GM19463 (cell line): ENCODE data around the gene LRRC42.
"Not testable (repeated sequence)": the region's sequence is repeated elsewhere in the genome, so short reads cannot be mapped to it uniquely, and the experiment has no call there.

ENCODE experiments used
- ATAC-seq: cut with Tn5 transposase; IDR thresholded peaks from one replicate; pipeline ENCODE4 v1.9.1; 2021; ENCODE audit warnings: mild to moderate bottlenecking, moderate library complexity; ENCODE audit not compliant: unreplicated experiment

Gene LRRC42

DNA sequence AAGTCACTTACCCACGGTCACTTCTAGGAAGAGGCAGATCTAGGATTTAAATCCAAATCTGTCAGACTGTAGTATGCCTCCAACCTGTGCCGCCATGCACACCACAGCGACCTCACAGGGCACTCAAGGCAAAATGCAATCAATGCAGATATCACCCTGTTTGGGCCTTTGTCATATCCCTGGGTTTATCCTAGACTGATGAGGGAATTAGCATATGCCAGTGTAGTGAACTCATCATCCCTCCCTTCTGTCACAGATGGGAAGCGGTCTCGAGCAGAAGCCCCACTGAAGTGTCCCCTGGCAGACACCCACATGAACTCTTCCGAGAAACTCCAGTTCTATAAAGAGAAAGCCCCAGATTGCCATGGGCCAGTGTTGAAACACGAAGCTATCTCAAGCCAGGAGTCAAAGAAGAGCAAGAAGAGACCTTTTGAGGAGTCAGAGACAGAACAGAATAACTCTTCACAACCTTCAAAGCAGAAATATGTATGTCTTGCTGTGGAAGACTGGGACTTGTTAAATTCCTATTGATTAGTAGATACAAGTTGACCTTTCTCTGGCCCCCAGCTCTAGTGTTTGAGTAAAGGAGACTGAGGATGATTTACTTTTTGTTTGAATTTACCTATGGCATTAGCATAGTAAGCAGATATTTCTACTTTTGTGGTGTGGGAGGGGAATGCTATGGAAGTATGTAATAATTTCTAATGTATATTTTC lies 21.4 kb downstream of the LRRC42 start:
- no peak for ATAC-seq

DNA sequence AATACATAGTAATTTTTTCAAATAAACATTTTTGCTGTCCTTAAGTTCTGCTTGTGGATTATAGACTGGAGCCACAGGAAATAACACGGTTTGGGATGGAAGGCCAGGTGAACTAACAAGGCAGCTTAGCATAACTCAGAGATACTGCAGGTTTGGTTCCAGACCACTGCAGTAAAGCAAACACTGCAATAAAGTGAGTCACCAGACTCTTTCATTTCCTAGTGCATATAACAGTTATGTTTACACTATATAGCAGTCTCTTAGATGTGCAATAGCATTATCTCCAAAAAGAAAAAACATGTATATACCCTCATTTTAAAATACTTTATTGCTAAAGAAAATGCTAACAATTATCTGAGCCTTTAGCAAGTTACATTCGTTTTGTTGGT lies 22.0 kb downstream of the LRRC42 start:
- no peak for ATAC-seq

DNA sequence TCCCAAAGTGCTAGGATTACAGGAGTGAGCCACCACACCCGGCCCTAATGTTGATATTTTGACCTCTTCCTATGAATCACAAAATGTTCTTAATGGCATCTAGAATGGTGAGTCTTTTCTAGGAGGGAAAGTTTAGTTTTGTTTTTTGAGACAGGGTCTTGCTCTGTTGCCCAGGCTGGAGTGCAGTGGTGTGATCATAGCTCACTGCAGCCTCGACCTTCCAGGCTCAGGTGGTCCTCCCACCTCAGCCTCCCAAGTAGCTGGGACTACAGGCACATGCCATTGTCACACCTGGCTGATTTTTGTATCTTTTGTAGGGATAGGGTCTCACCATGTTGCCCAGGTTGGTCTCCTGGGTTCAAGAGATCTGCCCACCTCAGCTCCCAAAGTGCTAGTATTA lies 23.2 kb downstream of the LRRC42 start:
- ATAC-seq, result not testable (repeated sequence)

DNA sequence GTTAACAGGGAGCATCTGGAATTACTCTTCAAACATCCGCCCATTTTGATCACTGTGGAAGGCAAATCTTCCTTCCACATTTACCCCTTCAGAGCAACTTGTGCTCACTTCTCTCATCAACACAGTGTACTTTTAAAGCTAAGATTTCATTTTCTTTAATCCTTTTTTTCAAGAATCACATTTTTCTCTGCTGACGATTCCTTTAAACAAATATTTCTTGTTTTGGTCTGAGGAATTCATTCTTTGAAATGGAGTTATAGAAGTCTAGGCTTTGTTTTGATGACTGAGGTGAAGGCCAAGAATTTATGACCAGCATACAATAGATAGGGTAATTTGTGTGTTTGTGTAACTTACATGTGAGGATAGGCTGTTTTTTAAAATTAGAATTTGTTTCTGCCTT lies 25.6 kb downstream of the LRRC42 start:
- ATAC-seq, result no peak

DNA sequence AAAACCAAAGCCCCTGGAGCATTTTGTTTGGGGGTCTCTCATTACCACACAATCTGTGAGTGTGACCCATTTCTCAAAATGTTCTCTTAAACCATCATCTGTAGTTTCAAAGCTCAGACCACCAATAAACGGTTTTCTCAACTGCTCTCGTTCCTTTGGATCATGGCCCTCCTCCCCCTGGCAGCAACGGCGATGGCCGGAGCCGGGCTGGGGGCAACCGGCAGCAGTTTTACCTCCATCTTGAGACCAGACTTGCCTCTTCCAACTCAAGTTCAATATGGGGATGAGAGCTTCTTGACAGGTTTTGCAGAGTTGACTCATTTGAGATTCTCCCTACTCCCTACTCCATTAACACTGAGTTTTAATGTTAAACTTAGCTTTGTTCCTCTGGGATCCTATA lies 29.7 kb downstream of the LRRC42 start:
- no peak for ATAC-seq

DNA sequence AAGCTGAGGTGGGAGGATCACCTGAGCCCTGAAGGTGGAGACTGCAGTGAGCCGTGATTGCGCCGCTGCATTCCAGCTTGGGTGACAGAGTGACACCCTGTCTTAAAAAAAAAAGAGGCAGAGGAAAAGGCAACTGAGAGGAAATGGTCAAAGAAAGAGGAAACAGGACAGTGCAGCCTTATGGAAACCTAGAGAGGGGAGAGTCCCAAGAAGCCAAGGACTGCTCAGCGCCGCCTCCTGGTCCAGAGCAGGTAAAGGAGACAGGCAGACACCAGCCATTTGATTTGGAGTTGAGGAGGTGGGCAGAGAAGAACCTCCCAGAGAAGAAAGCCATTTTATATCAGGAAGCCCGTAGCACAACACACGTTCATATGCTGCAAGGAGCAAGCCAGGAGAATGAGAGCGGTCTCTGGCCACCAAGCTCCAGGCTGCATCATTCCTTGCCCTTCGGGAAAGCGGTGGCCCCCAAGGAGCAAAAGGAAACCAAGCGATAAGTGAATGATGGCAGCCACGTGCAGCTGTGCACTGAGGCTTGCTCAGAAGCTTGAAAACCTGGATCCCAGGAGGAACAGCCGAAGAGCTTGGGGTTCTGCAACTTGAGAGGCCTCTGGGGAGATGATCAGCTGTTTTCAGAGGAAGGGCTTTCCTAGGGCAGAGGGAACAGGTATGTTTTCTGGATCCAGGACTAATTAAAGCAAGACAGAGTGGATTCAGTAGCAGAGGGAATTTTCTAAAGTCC lies 33.7 kb downstream of the LRRC42 start:
- no peak for ATAC-seq

DNA sequence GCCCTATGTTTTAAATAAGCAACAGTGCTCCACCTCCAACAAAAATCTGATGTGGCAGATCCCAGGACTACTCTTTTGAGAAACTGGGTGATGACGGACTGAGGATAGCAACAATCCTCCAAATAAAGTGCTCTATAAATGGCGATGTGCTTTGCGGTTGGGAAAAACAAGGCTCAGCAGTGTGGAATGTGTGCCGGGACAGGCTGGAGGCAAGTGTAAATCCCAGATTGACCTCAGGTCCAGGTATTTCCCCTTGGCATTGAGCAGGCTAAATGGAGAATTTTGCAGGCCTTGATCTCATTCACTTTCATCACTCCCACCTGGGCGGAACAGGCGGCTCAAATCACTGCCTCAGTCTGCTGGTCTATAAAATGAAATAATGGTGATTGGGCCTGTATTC lies 35.1 kb downstream of the LRRC42 start:
- ATAC-seq, result no peak

DNA sequence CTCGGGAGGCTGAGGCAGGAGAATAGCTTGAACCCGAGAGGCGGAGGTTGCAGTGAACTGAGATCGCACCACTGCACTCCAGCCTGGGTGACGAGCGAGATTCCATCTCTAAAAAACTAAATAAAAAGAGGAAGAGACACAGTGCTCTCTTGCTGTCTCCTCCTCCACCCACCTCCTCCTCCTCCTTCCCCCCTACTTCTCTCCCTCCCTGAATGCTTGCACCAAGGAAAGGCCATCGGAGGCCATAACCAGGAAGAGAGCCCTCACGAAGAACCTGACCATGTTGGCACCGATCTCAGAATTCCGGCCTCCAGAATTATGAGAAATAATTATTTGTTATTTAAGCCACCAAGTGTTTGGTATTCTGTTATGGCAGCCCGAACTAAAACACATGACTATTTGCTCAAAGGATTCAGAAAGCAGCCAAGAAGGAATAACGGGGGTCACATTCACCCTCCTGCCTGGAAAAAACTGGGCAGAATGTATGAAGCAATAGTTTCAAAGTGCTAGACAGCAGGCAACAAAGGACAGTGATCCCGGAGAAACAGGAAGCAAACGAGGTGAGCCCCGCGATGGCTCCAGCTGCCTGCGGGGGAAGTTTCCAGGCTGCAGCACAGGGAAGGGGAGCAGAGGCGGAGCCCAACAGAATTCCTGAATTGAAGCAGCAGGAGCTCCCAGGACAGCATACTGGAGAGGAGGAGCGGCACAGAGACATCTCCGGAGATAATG lies 36.0 kb downstream of the LRRC42 start:
- no peak for ATAC-seq

DNA sequence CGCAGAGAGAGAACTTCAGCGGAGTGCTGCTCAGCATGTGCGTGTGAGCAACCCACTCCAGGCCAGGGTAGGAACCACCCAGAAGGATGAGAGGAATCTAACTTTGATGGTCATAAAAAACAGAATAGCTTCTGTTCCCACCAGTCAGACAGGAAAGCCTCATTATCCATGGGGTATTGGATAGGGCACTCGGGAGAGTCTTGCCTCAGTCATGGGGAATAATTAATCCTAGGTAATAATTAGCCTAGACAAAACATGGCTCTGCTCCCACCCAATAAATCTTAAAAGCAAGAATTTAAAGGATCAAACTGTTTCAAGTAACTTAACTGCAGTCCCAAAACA lies 36.6 kb downstream of the LRRC42 start:
- no peak for ATAC-seq

DNA sequence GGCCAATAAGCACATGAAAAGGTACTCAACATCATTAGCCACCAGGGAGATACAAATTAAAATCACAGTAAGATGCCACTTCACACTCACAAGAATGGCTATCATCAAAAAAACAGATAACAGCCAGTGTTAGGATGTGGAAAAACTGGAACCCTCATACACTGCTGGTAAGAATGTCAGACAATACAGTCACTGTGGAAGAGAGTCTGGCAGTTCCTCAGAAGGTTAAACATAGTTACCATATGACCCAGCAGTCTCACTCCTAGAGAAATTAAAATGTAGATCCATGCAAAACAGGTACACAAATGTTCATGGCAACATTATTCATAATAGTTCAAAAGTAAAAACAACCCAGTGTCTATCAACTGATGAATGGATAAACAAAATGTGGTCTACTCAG lies 38.6 kb downstream of the LRRC42 start:
- no peak for ATAC-seq

DNA sequence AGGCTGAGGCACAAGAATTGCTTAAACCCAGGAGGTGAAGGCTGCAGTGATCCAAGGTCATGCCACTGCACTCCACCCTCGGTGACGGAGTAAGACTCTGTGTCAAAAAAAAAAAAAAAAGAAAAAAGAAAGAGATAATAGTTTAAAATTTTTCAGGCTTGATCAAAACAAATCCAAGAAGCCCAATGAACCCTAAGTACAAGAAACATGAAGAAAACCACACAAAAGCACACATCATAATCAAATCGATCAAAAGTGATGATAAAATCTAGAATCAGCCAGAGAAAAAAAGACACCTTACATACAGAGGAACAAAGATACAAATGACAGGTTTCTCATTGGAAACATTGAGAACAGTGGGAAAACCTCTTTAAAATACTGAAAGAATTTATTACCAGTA lies 40.3 kb downstream of the LRRC42 start:
- ATAC-seq, result no peak

DNA sequence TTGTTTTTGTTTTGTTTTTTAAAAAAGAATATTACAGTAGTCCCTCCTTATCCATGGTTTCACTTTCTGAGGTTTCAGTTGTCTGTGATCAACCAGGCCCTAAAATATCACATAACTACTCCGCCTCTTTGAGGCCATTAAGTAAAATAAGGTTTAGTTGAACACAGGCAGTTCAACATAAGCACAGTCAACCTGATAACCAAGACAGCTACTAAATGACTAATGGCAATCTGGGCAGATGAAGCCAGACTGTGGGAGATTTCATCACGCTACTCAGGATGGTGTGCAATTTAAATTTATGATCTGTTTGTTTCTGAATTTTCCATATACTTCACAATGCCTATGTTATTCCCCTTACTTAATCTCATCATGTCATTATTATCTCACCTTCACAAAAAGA lies 41.7 kb downstream of the LRRC42 start:
- no peak for ATAC-seq

DNA sequence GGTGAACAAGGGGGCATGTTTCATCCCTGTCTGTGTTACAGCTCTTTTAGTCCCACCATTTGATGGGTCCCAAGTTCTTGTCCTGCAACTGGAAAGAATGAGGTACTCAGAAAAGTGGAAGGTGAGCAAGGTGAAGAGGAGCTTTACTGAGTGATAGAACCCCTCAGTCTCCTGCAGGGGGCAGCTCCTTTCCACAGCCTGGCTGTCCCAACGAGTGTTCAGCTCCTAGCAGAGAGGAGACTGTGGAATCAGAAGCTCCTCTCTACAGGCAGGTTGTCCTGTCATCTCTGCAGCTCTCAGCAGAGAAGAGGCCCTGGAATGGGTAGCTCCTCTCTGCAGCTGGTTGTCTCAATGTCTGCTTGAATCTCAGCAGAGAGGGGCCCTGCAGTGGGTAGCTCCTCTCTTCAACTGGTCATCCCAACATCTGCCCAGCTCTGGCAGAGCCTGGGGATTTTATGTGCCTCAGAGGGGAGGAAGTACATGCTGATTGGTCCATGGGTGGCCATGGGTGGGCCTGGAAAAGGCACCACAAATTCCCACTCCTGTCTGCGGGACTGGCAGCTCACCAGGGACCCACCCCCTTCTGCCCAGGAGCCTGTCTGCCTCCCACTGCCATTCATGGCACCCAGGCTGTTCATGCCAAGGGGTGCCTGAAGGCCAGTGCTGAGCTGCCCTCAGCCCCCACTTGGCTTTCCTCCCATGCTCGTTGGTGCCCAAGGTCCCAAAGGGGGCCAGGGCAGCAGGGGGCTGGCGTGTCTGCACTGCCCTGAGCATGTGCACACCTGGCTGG lies 46.1 kb downstream of the LRRC42 start:
- ATAC-seq, result no peak

DNA sequence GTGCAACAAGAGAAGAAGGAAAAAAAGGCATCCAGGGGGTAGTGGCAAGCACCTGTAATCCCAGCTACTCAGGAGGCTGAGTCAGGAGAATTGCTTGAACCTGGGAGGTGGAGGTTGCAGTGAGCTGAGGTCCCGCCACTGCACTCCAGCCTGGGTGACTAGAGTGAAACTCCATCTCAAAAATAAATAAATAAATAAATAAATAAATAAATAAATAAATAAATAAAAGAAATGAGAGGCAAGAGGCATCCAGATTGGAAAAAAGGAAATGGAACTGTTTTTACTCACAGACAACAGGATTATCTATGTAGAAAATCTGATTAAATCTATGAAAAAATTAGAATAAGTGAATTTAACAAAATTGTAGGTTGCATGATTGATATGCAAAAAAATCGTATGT lies 48.4 kb downstream of the LRRC42 start:
- ATAC-seq, result not testable (repeated sequence)

DNA sequence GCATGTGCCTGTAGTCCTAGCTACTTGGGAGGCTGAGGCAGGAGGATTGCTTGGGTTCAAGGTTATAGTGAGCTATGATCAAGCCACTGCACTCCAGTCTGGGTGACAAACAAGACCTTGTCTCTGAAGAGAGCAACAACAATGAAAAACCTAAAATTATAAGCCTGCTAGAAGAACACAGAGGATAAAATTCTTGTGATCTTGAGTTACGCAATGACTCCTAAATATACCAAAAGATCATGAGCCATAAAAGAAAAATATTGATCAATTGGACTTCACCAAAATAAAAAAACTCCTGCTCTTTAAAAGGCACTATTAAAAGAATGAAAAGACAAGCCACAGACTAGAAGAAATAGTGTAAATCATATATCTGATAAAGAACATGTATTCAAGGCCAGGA lies 49.5 kb downstream of the LRRC42 start:
- no peak for ATAC-seq

DNA sequence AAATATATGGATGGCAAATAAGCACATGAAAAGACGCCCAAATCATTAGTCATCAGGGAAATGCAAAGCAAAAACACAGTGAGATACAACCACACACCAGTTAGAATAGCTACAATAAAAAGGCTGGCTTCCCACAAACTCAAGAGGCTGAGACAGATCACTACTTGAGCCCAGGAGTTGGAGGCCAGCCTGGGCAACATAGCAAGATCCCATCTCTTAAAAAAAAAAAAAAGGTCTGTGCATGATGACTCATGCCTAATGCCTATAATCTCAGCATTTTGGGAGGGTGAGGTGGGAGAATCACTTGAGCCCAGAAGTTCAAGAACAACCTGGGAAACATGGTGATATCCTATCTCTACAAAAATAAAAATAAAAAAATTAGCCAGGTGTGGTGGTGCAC lies 52.1 kb downstream of the LRRC42 start:
- no peak for ATAC-seq

DNA sequence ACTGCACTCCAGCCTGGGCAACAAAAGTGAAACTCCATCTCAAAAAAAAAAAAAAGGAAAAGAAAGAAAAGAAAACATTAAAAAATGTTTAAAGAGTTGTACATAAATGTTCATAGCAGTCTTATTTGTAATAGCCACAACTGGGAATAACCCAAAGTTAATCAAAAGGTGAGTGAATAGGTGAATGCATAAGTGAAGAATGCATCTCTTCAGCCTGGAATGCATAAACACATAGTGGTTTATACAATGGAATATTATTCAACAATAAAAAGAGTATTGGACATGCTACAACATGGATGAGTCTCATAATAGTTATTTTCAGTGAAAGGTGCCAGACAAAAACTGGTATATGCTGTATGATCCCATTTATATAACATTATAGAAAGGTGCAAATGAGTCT lies 53.8 kb downstream of the LRRC42 start:
- ATAC-seq, result no peak

DNA sequence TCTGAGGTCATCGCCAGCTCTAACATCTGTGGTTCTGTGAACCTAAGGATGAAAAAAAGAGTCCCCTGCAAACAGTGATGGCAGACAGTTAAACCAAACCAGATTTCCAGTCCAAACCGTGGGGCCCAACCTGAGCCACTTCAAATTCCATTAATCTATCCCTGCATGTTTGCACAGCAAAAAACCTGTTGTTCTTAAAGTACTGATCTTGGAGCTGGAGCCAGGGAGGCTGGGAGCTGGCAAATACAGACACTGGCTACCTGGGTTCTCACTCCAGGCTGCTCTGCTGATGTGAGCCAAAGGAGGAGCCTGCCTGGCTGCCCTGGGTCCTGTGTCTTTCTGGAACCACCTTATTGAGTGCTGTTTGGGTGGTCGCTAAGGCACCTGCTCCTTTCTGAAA lies 55.4 kb downstream of the LRRC42 start:
- no peak for ATAC-seq

DNA sequence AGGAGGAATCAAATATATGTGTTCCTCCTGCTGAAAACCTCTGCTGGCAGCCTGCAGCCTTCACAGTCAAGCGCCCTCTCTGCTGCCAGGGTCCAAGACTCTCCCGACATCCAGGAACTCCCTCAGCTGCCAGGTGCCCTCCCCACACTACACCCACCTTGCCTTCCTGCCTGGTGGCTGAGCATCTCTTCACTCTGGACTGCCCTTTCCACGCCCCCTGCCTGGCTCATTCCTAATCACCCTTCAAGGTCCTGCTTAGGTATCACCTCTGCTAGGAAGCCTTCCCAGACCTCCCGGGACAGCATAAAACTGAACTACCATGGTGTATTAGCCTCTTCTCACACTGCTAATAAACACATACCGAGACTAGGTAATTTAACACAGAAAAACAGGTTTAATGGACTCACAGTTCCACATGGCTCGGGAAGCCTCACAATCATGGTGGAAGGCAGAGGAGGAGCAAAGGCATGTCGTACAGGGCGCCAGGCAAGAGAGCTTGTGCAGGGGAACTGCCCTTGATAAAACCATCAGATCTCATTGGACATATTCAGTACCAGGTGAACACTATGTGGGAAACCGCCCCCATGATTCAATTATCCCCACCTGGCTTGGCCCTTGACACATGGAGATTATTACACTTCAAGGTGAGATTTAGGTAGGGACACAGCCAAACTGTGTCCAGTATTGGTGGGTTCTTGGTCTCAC lies 56.5 kb downstream of the LRRC42 start:
- ATAC-seq, result no peak

DNA sequence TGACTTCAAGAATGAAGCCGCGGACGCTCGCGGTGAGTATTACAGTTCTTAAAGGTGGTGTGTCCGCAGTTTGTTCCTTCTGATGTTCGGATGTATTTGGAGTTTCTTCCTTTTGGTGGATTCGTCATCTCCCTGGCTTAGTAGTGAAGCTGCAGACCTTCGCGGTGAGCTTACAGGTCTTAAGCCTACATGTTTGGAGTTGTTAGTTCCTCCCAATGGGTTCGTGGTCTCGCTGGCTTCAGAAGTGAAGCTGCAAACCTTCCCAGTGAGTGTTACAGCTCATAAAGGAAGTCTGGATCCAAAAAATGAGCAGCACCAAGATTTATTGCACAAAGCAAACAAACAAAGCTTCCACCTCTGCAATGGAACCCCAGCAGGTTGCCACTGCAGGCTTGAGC lies 57.1 kb downstream of the LRRC42 start:
- no peak for ATAC-seq
